Measurements from ENCODE around the gene DNAJC2.

DNA sequence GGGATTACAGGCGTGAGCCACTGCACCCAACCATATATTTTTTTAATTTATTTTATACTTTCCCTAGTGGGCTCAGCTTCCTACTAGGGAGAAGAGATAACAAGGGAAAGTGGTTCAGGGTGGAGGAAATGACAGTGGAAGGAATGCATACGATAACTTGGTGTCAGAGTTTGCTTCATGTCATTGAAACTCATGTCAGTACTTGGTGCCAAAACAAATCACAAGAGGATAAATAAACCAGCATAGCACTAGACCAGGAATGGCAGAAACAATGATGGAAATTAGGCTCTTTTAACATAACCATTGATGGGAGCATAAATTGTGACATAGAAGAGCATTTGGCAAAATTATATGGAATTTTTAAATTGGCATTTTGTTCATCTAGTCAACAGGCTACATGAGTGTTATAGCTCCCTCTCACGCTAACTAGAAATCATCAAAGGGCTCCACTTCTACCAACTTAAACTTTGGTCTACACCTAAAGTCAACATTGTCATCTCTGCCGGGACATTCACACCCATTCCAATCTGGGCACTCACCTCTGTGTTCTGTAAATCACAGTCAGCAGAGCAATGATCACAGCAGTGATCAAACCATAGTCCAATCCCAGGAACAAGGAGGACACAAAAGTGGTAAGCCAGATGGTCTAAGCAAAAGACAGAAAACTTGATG is 44.0 kb upstream of the DNAJC2 start:
- TF ChIP-seq TAF1 (IDR thresholded peaks at IDR 0.05; ENCODE audit: borderline replicate concordance, insufficient read depth, low read length), result no peak
- TF ChIP-seq FOXP2 (optimal IDR thresholded peaks at IDR 0.05; ENCODE audit: borderline replicate concordance, extremely low read depth, extremely low read length, insufficient read depth), result no peak
